Trophoblast cell (in vitro differentiated cells and primary cell): ENCODE data around the gene ACVRL1.

Experiments
- DNase-seq, 2 donors: peaks; one replicate each; pipeline ENCODE4 v3.0.0-alpha.2; 2016
- H2AFZ ChIP-seq: 2 replicates; pipeline ENCODE4 v1.6.1; 2013; ENCODE audit warnings: low read length, moderate library complexity, mild to moderate bottlenecking; ENCODE audit not compliant: insufficient read depth, poor library complexity
- H2AK5ac ChIP-seq: 2 replicates; pipeline ENCODE4 v1.6.1; 2013; ENCODE audit warnings: mild to moderate bottlenecking, low read length
- H2BK120ac ChIP-seq: 2 replicates; pipeline ENCODE4 v1.6.1; 2013; ENCODE audit warnings: low read length, mild to moderate bottlenecking, moderate library complexity; ENCODE audit not compliant: insufficient read depth, poor library complexity
- H2BK12ac ChIP-seq: 2 replicates; pipeline ENCODE4 v1.6.1; 2013; ENCODE audit warnings: mild to moderate bottlenecking, low read length, moderate library complexity
- H2BK5ac ChIP-seq: 2 replicates; pipeline ENCODE4 v1.6.1; 2013; ENCODE audit warnings: low read length, low read depth, moderate library complexity, mild to moderate bottlenecking; ENCODE audit not compliant: poor library complexity
- H3K14ac ChIP-seq: 2 replicates; pipeline ENCODE4 v1.6.1; 2013; ENCODE audit warnings: mild to moderate bottlenecking, low read length
- H3K18ac ChIP-seq: 2 replicates; pipeline ENCODE4 v1.6.1; 2013; ENCODE audit warnings: mild to moderate bottlenecking, low read length
- H3K23ac ChIP-seq: 2 replicates; pipeline ENCODE4 v1.6.1; 2013; ENCODE audit warnings: low read length
- H3K27ac ChIP-seq: 2 replicates; pipeline ENCODE4 v1.5.1; 2013; ENCODE audit warnings: low read depth, mild to moderate bottlenecking, inconsistent platforms, low read length, moderate library complexity
- H3K27me3 ChIP-seq: 2 replicates; pipeline ENCODE4 v1.6.1; 2013; ENCODE audit warnings: inconsistent platforms, mild to moderate bottlenecking, low read length, moderate library complexity; ENCODE audit not compliant: insufficient read depth
- H3K36me3 ChIP-seq, 2 experiments: 1 replicate in 1 of 2; 2 replicates in 1 of 2; pipeline ENCODE4 v1.6.1; 2013; ENCODE audit warnings: low read length in 2 of 2, mild to moderate bottlenecking in 2 of 2, moderate library complexity in 1 of 2; ENCODE audit not compliant: insufficient read depth in 2 of 2, control insufficient read depth in 1 of 2
- H3K4ac ChIP-seq: 2 replicates; pipeline ENCODE4 v1.6.1; 2013; ENCODE audit warnings: low read depth, mild to moderate bottlenecking, low read length, moderate library complexity
- H3K4me1 ChIP-seq, 2 experiments: 1 replicate in 1 of 2; 2 replicates in 1 of 2; pipeline ENCODE4 v1.6.1; 2013; ENCODE audit warnings: low read length in 2 of 2, mild to moderate bottlenecking in 2 of 2, moderate library complexity in 1 of 2; ENCODE audit not compliant: insufficient read depth in 2 of 2, control insufficient read depth in 1 of 2
- H3K4me2 ChIP-seq: 2 replicates; pipeline ENCODE4 v1.6.1; 2013; ENCODE audit warnings: inconsistent platforms, mild to moderate bottlenecking, low read length, moderate library complexity
- H3K4me3 ChIP-seq: 2 replicates; pipeline ENCODE4 v1.5.1; 2013; ENCODE audit warnings: mild to moderate bottlenecking, low read depth, low read length, inconsistent platforms
- H3K79me1 ChIP-seq: one replicate; pipeline ENCODE4 v1.6.1; 2013; ENCODE audit warnings: low read length
- H3K79me2 ChIP-seq: 2 replicates; pipeline ENCODE4 v1.6.1; 2013; ENCODE audit warnings: low read length, mild to moderate bottlenecking; ENCODE audit not compliant: control insufficient read depth, insufficient read depth, poor library complexity
- H3K9ac ChIP-seq: 2 replicates; pipeline ENCODE4 v1.6.1; 2013; ENCODE audit warnings: mild to moderate bottlenecking, low read length
- H3K9me3 ChIP-seq: 2 replicates; pipeline ENCODE4 v1.6.1; 2013; ENCODE audit warnings: low read depth, mild to moderate bottlenecking, control low read depth, inconsistent platforms, low read length; ENCODE audit not compliant: insufficient read depth
- H4K12ac ChIP-seq: 2 replicates; pipeline ENCODE4 v1.6.1; 2013; ENCODE audit warnings: low read depth, mild to moderate bottlenecking, low read length, moderate library complexity
- H4K8ac ChIP-seq: 2 replicates; pipeline ENCODE4 v1.6.1; 2013; ENCODE audit warnings: low read depth, mild to moderate bottlenecking, low read length, moderate library complexity
- H4K91ac ChIP-seq: one replicate; pipeline ENCODE4 v1.6.1; 2013; ENCODE audit warnings: low read depth, mild to moderate bottlenecking, low read length, moderate library complexity
- WGBS: extraction: QIAGEN DNeasy Blood & Tissue Kit; methylation state at CpG from one replicate; pipeline ENCODE4 v1.1.7; 2013; ENCODE audit warnings: missing lambda C conversion rate; ENCODE audit not compliant: insufficient read length, insufficient coverage; ENCODE audit errors: extremely low coverage; 5-methylcytosine and 5-hydroxymethylcytosine counted together

The ACVRL1 gene

GRCh38 chr12:51942056-51942455 is 34.8 kb downstream of the ACVRL1 start:
- H3K18ac ChIP-seq = no peak overlapping the region
- H2AK5ac ChIP-seq = no peak overlapping the region
- no peak overlapping the region for H2BK120ac ChIP-seq
- DNase-seq = no peak
- H3K4me2 ChIP-seq = no peak overlapping the region
- H4K91ac ChIP-seq = no peak overlapping the region
- H3K27ac ChIP-seq = no peak overlapping the region
- no peak overlapping the region for H4K12ac ChIP-seq
- H2BK5ac ChIP-seq = no peak overlapping the region
- no peak overlapping the region for H3K9ac ChIP-seq
- H3K4ac ChIP-seq = no peak overlapping the region
- no peak overlapping the region for H3K4me3 ChIP-seq
- no peak overlapping the region for H4K8ac ChIP-seq
- WGBS = no CpG with 5 or more reads among the region's 7 CpGs
- H2AFZ ChIP-seq = no peak overlapping the region
- H3K4me1 ChIP-seq = no peaks in the 10 kb centered on the region
- H3K9me3 ChIP-seq = peaks cover 5% of the 10 kb centered on the region
- H3K36me3 ChIP-seq = no peaks in the 10 kb centered on the region
- H3K23ac ChIP-seq = no peak overlapping the region
- no peaks in the 10 kb centered on the region for H3K79me1 ChIP-seq
- no peak overlapping the region for H3K14ac ChIP-seq
- H3K79me2 ChIP-seq = no peaks in the 10 kb centered on the region
- H2BK12ac ChIP-seq = no peak overlapping the region
- no peaks in the 10 kb centered on the region for H3K27me3 ChIP-seq

- no peaks in the 10 kb centered on the region for H3K36me3 ChIP-seq
- no peak overlapping the region for H2AK5ac ChIP-seq
- H3K14ac ChIP-seq = no peak overlapping the region
- H2BK12ac ChIP-seq = no peak overlapping the region
- peaks cover 5% of the 10 kb centered on the region for H3K9me3 ChIP-seq
- no peak overlapping the region for H2AFZ ChIP-seq
- H3K18ac ChIP-seq = no peak overlapping the region
- no peak overlapping the region for H2BK120ac ChIP-seq
- H3K4me2 ChIP-seq = no peak overlapping the region
- no peaks in the 10 kb centered on the region for H3K27me3 ChIP-seq
- no peak overlapping the region for H4K12ac ChIP-seq
- H3K79me2 ChIP-seq = no peaks in the 10 kb centered on the region
- no peak overlapping the region for H4K8ac ChIP-seq
- no peak overlapping the region for H3K4ac ChIP-seq
- no peaks in the 10 kb centered on the region for H3K4me1 ChIP-seq
- H3K79me1 ChIP-seq = no peaks in the 10 kb centered on the region
- no peak overlapping the region for H3K9ac ChIP-seq
- WGBS = no CpG with 5 or more reads among the region's 6 CpGs
- H4K91ac ChIP-seq = no peak overlapping the region
- H3K23ac ChIP-seq = no peak overlapping the region
- H3K4me3 ChIP-seq = no peak overlapping the region
- no peak for DNase-seq
- no peak overlapping the region for H2BK5ac ChIP-seq
- H3K27ac ChIP-seq = no peak overlapping the region
These were observed 35.2 kb downstream of the ACVRL1 start for GRCh38 chr12:51942501-51943000.

- no peaks in the 10 kb centered on the region for H3K79me2 ChIP-seq
- H3K4me2 ChIP-seq = no peak overlapping the region
- no peak overlapping the region for H4K8ac ChIP-seq
- peak overlapping the region; percentile 26 for H3K23ac ChIP-seq
- no peak overlapping the region for H2BK5ac ChIP-seq
- H3K36me3 ChIP-seq = no peaks in the 10 kb centered on the region
- no peak overlapping the region for H3K9ac ChIP-seq
- no peak overlapping the region for H3K4me3 ChIP-seq
- H3K27me3 ChIP-seq = no peaks in the 10 kb centered on the region
- no peaks in the 10 kb centered on the region for H3K4me1 ChIP-seq
- H3K27ac ChIP-seq = no peak overlapping the region
- no peak overlapping the region for H2AK5ac ChIP-seq
- H2AFZ ChIP-seq = no peak overlapping the region
- no peak overlapping the region for H3K14ac ChIP-seq
- no peaks in the 10 kb centered on the region for H3K79me1 ChIP-seq
- H3K4ac ChIP-seq = no peak overlapping the region
- no peak overlapping the region for H2BK12ac ChIP-seq
- no peak overlapping the region for H4K12ac ChIP-seq
- no peak overlapping the region for H3K18ac ChIP-seq
- no CpG with 5 or more reads among the region's 2 CpGs for WGBS
- H4K91ac ChIP-seq = no peak overlapping the region
- DNase-seq = no peak
- H3K9me3 ChIP-seq = peaks cover 6% of the 10 kb centered on the region
- H2BK120ac ChIP-seq = no peak overlapping the region
These were observed 36.0 kb downstream of the ACVRL1 start for GRCh38 chr12:51943346-51943745.

- no peak overlapping the region for H3K4ac ChIP-seq
- no peaks in the 10 kb centered on the region for H3K79me1 ChIP-seq
- H3K27ac ChIP-seq = no peak overlapping the region
- H3K4me1 ChIP-seq = no peaks in the 10 kb centered on the region
- H3K36me3 ChIP-seq = no peaks in the 10 kb centered on the region
- no peak overlapping the region for H4K8ac ChIP-seq
- H4K91ac ChIP-seq = no peak overlapping the region
- no peak overlapping the region for H2BK120ac ChIP-seq
- H3K4me3 ChIP-seq = no peak overlapping the region
- H2BK5ac ChIP-seq = no peak overlapping the region
- no peaks in the 10 kb centered on the region for H3K79me2 ChIP-seq
- H3K27me3 ChIP-seq = peaks cover 5% of the 10 kb centered on the region
- peaks cover 8% of the 10 kb centered on the region for H3K9me3 ChIP-seq
- no peak overlapping the region for H3K23ac ChIP-seq
- no peak for DNase-seq
- H3K9ac ChIP-seq = no peak overlapping the region
- H2BK12ac ChIP-seq = no peak overlapping the region
- no peak overlapping the region for H3K18ac ChIP-seq
- no peak overlapping the region for H2AK5ac ChIP-seq
- no peak overlapping the region for H4K12ac ChIP-seq
- WGBS = no CpG with 5 or more reads among the region's 1 CpG
- no peak overlapping the region for H3K14ac ChIP-seq
- H2AFZ ChIP-seq = no peak overlapping the region
- no peak overlapping the region for H3K4me2 ChIP-seq
These were observed 37.4 kb downstream of the ACVRL1 start for GRCh38 chr12:51944608-51945233.
